Activated T-helper 1 cell treated with anti-CD3 and anti-CD28 coated beads, Interleukin-2, amount 50 U/mL, for 16 hours (primary cell): Measurements from ENCODE around the gene KLHL22.

ENCODE experiments used
- DNase-seq, 2 donors: peaks; one replicate each; pipeline ENCODE4 v3.0.0-alpha.2; 2020; ENCODE audit warnings: low read depth in 1 of 2, low spot score in 1 of 2

KLHL22 gene

GRCh38 chr22:20434264-20434751 is 61.3 kb downstream of the KLHL22 start:
- DNase-seq, result no peak

- DNase-seq, result no peak
Measured at GRCh38 chr22:20433686-20434241, 61.8 kb downstream of the KLHL22 start.

GRCh38 chr22:20433191-20433590 is 62.4 kb downstream of the KLHL22 start:
- no peak for DNase-seq

DNA sequence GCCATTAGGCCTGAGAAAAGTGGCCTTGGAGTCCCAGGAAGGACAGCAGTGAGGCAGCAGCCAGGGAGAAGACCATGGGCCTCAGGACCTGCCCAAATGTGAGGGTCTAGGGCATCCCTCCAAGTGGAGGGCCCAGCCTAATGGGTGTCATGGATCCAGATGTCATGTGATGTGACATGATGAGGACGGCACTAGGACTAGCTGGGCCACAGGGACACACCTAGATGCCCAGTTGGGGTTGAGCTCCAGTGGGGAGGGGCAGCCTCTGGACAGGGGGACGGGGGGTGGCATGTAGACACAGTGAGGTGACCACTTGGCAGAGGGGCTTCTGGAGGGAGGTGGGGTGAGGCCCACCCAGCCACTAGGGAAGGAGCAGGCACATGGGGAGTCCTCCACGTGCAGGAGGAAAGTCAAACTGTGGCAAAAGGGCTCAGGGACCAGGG is 63.3 kb downstream of the KLHL22 start:
- no peak for DNase-seq

GRCh38 chr22:20431511-20432192 is 63.9 kb downstream of the KLHL22 start:
- no peak for DNase-seq

DNA sequence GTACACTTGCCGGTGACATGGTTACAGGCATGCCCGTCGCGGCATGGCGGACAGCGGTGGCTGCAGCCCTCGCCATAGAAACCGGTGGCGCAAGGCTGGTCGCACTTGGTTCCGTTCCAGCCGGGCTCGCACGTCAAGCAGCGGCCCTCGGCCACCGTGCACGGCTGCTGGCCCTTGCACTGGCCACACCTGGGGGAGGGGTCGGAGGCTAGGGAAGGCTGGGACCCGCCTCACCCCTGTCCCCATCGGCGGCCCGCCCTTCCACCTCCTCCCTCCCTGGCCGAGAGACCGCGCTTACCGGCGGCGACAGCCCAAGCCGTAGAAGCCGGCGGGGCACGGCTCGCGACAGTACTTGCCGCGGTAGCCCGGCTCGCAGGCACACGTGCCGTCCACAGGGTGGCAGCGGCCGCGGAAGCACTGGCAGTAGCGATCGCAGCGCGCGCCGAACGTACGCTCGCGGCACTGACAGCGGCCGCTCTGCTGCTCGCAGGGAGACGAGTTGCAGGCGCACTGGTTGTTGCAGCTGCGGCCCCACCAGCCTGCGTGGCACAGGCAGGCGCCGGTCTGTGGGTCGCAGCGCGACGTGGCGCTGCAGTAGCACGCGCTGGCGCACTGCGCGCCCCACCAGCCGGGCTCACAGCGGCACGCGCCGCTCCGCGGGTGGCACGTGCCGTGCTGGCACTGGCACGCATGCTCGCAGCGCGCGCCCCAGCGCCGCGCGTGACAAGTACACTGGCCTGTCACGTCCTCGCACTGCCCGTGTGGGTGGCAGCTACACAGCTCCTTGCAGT is 64.7 kb downstream of the KLHL22 start:
- peak in 1 of 2 donors; percentile 46 for DNase-seq

GRCh38 chr22:20430101-20430719 is 65.4 kb downstream of the KLHL22 start:
- DNase-seq, result no peak

DNA sequence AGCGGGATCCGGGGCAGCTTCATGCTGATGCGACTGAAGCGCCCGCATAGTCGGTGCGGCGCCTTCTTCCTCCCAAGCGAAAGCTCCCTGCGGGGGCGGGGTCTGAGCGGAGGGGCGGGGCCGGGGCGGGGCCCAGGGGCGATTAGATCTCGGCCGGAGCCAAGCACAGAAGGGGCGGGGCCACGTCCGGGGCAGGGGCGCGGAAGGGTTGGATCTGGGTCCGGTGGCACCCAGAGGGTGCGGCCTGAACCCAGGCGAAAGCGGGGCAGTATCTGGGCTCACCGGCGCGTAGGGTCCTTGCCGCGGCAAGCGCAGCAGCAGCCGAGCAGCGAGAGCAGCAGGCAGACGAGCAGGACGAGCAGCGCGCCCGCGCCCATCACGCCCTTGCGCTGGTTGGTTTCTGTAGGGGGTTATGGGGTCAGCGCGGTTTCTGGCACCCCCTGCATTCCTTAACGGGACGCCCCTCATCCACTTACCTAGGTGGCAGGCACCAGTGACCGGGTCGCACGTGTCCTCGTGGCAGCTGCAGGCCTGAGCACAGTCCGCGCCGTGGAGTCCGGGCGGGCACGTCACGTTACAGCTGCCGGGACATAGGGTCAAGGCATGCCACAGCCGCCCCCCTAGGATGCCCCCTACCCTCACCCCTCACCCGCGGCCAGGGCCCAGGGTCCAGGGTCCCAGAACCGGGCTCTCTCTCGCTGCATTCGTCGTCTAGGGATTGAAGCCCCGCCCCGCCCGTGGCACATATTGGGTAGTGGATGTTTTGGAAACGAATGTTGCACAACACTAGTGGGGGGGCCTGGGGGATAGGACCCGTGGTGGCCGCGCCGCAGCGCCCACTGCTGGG is 66.1 kb downstream of the KLHL22 start:
- peak; percentile 58 to 64 for DNase-seq

DNA sequence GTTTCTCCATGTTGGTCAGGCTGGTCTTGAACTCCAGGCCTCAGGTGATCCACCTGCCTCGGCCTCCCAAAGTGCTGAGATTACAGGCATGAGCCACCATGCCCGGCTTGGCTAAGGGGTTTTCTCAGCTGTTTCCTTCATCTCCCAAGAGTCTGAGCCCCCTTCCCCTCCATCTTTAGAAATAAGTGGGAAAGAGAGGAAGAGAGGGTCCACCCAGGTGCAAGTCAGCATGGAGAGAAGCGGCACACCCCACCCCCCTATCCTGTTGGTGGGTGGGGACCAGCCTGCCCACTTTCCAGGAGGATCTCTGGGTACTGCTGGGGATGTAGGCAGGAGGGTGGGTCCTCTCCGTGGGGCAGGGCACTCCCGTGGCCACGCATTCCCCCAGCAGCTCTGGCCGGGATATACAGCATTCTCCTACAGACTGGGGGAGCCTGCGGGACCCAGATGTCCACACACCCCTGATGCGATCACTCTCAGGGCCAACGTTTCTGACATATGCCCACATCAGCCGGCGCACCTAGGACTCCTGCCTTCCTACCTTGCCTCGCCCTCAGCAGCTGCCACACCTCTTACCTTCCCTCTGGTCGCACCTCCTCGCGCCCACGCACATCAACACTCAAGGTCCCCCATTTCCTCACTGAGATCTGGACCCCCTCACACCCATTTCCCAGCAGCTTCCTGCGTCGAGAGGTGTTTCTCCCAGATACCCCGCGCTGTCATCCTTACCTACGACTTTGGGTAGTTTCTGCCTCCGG is 66.9 kb downstream of the KLHL22 start:
- no peak for DNase-seq

GRCh38 chr22:20427945-20428417 is 67.6 kb downstream of the KLHL22 start:
- no peak for DNase-seq

- DNase-seq, result no peak
Measured at GRCh38 chr22:20427104-20427944, 68.3 kb downstream of the KLHL22 start.

- no peak for DNase-seq
Measured at GRCh38 chr22:20426259-20426615, 69.4 kb downstream of the KLHL22 start.

DNA sequence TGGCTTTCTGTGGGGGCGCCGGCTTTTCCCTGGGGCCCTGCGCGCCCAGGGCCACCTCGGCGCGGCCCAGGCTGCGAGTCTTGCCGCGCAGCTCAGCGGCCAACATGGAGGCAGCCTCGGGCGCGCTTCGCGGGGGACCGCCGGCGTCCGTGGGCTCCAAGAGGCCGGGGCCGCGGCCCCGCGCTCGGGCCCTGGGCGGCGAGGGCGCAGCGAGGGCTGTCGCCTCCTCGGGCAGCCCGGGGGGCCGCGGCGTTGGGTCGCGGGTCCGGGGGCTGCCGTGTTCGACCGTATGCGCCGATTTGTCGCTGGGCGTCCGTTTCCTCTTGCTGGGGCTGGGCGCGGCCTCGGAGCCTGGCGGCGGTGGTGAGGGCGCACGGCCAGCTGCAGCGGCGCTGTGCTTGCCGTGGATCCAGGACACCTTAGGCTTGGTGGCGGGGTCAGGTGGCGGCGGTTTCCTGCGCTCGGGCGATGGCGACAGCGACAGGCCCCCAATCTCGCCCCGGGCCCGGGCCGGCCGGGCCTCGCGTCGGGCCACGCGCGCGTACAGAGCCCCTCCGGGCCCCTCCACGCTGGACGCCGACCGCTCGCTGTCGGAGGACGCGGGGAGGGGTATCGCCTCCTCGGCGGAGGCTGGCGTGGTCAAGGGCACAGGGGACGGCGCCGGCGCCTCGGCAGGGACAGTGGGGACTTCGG is 69.9 kb downstream of the KLHL22 start:
- DNase-seq, result no peak

DNA sequence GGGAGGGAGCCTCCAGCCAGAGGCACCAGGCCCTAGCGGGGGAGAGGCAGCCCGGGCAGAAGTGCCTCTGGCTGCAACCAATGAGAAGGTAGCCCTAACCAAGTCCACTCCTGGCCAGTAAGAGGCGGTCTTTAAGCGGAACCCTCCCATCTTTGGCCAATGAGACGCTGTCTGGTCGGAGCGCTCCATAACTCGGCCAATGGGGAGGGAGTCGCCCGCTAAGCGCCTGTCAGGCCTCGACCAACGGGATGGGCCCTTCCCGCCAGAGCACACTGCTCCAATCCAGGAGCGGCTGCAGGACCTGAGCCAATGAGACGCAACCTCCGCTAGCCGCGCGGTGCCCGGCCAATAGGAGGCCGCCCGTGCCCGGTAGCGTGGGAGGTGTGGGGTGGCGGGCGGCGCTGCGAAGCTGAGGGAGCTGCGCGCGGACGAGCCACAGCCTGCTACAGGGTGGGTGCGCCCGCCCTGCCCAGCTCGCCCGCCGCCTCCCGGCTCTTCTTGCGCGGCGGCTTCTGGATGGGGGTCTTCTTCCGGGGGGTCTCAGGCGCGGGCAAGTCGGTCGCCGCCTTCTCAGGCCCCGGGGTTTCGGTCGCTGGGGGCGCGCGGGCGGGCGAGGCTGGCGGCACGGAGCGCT is 70.5 kb downstream of the KLHL22 start:
- DNase-seq, result no peak

GRCh38 chr22:20424568-20424931 is 71.0 kb downstream of the KLHL22 start:
- no peak for DNase-seq

DNA sequence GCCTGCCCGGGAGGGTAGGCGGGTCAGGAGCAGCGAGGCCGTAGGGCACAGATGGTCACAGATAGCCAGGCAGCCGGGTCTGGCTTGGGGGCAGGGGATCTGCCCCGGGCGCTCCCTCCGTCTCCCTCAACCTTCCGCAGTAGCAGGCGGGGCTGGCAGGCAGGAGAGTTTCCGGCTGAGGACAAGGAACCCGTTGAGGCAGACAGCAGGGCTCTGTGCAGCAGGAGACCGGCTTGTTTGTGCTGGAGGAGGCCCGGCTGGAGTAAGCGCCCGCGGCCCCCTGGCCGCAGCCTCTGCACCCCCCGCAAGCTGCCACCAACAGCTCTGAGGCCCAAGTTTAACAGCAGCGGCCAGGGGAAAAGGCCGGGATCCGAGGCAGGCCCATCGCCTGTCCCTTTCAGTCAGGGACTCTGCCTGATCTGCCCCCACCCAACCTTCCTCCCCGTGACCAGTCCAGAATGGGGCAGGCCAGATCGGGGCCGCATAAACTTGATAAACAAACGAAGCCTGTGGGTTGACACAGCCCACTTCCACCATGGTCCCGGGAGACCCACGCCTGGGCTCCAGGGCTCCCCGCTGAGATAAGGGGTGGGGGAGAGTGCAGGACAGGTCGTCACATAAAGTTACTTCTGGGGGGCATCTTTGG is 71.6 kb downstream of the KLHL22 start:
- no peak for DNase-seq
